ENCODE results near the gene CPEB1.
"Not testable (repeated sequence)": the region's sequence is repeated elsewhere in the genome, so short reads cannot be mapped to it uniquely, and the experiment has no call there.

Gene CPEB1

DNA sequence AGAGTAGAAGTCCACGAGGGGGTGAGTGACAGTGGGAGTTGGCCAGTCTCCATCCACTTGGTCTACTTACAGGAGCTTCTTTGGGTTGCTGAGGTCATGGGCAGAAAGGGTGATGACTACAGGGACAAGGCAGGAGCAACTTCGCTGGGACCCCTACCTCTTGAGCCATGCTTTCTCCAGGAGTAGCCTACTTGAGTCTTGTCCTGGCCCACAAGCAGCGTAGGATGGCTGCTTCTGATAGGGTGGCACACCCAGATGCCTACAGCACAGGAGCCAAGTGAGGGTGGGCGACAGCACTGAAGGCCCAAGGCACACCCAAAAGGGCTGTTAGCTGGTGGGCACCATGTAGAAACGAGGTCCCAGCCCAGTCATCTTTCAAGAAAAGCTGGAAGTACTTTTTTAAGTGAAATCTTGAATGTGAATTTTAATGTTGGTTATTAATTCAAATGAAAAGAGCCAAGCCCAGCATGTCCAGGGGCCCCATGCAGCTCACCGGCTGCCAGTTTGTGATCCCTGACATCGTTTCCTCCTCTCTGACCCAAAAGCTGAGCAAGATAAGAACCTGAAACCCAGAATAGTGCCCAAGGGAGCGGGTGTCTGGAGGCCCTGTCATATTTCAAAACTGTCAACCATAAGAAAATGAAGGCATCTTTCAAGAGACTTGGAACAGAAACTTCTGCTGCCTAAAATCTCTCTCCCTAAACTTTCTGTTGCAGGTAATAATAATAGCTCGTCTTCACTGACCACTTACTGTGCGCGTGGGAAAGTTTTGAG lies 2.2 kb upstream of the CPEB1 start:
- DNase-seq (ENCODE audit: low read depth in 2 of 2), result no peak

GRCh38 chr15:82648257-82649103 lies 1.3 kb upstream of the CPEB1 start:
- no peak for DNase-seq (ENCODE audit: low read depth in 2 of 2)

- peak; percentile 27 to 71 for DNase-seq (ENCODE audit: low read depth in 2 of 2)
Measured at GRCh38 chr15:82647835-82648256, 683 bp upstream of the CPEB1 start.

GRCh38 chr15:82646250-82647044 lies 716 bp downstream of the CPEB1 start:
- DNase-seq (ENCODE audit: low read depth in 2 of 2), result no peak

GRCh38 chr15:82644967-82645852 lies 2.0 kb downstream of the CPEB1 start:
- not testable (repeated sequence) for DNase-seq (ENCODE audit: low read depth in 2 of 2)

- no peak for DNase-seq (ENCODE audit: low read depth in 2 of 2)
Measured at GRCh38 chr15:82643992-82644391, 3.2 kb downstream of the CPEB1 start.

GRCh38 chr15:82642656-82643055 lies 4.5 kb downstream of the CPEB1 start:
- no peak for DNase-seq (ENCODE audit: low read depth in 2 of 2)

DNA sequence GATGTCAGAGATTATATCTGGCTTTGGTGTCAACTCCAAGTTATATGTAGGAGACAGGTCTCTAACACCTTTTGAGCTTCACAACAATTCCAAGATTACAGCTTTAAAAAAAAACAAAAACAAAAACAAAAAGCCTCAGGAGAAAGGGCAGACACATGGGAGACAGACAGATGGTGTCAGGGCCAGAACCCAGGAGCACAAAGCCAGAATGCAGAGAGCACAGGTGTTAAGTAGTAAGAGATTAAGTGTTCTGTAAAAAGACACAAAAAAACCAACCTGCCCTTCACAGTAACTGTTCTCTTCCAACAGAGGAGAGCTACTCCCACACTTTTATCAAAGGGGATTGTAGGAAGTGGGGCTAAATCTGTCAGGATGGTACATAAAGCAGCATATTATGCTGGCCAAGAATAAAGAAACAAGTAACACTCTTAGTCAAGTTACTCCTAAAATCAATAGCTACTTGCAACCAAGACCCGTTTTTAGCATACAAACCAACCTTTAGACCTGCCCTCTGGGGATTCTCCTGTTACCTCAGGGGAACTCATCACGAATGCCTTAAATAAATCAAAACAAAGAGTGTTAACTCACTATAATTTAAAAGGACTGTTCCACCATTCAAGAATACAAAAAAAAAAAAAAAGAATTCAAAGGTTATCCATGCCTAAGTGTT lies 5.9 kb downstream of the CPEB1 start:
- no peak for DNase-seq (ENCODE audit: low read depth in 2 of 2)

GRCh38 chr15:82640672-82641071 lies 6.5 kb downstream of the CPEB1 start:
- DNase-seq (ENCODE audit: low read depth in 2 of 2), result no peak

DNA sequence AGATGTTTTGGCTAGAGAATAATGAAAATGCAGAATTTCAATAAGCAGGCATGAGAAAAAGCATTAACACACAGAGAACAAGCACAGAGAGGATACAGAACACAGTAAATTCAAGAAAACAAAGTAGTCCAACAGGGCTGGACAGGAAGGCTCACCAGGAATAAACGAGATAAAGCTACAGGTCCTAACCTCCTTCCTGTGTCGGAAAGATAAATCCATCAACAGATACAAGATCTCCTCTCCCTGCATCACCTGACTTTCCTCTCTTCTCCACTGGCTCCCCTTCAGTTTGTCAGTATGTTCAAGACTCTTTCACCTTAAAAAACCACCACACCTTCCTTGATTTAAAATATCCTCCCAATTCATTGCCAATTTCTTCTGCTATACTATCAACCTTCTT lies 11.4 kb downstream of the CPEB1 start:
- DNase-seq (ENCODE audit: low read depth in 2 of 2), result no peak

DNA sequence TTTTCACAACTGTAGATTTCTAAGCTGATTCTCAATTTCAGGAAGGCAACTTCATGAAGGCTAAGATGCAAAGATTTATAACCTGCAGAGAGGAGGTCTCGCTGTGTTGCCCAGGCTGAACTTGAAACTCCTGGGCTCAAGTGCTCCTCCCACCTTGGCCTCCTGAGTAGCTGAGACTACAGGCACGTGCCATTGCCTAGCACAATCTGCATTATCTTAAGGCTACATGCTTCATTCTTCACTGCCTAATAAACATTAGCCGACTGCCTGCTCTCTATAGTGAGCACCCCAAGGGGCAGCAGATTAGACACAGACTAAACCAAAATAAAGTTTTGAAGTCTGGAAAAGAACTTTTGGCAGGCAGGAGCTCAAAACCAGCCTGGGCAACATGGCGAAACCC lies 17.1 kb downstream of the CPEB1 start:
- DNase-seq (ENCODE audit: low read depth in 2 of 2), result no peak

- DNase-seq (ENCODE audit: low read depth in 2 of 2), result no peak
Measured at GRCh38 chr15:82625136-82625535, 22.0 kb downstream of the CPEB1 start.

GRCh38 chr15:82624438-82624837 lies 22.7 kb downstream of the CPEB1 start:
- DNase-seq (ENCODE audit: low read depth in 2 of 2), result no peak

DNA sequence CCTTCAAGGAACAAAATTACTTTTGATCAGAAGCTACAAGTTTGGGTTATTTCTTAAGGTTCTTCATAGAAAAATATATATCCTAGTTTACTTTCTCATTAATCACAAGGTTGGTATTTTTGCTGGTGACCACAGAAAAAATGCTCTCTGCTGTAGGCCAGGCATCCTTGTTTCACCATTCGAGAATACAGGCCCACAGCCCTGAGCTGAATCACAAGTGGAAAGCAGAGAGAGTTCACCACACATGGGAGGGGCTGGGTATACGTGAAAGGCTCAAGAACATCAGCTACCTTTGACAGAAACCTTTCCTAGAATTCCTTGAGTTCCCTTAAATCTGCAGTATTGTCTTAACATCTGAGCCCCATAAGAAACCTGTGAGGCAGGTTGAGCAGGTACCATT lies 23.2 kb downstream of the CPEB1 start:
- DNase-seq (ENCODE audit: low read depth in 2 of 2), result no peak

DNA sequence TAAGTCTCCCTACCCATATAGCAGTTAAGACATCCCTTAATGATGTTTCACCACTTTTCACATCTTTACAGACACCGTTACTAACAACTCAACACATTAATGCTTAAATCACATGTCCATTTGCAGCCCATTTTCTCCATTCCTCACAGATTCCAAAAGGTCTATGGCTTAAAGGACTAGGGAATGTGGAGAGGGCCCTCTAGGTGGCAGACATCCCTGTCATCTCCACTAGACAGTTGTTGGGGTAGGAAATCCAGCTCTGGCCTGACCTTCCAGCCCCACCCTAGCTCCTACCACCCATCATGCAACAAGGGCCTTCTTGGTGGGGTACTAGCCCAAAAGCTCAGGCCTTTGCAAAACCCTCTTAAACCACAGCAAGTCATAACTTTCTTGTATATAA lies 25.2 kb downstream of the CPEB1 start:
- no peak for DNase-seq (ENCODE audit: low read depth in 2 of 2)

DNA sequence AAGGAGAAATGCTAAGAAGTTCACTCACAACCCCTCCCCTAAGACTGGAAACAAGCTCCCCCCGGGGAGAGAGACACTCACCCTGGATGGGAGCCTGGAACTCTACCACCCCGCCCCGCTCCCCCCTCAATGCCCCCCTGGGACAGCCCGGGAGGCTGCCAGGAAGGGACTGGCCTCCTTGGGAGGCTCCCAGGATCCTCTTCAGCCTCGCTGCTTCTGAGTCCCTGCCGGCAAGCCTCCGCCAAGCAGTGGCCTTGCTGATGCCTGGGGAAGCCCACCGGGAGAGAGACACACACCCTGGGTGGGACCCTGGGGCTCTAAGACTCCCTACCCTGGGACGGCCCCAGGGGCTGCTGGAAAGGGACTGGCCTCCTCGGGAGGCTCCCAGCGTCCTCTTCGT lies 33.4 kb downstream of the CPEB1 start:
- no peak for DNase-seq (ENCODE audit: low read depth in 2 of 2)

- no peak for DNase-seq (ENCODE audit: low read depth in 2 of 2)
Measured at GRCh38 chr15:82611348-82611747, 35.8 kb downstream of the CPEB1 start.

- DNase-seq (ENCODE audit: low read depth in 2 of 2), result no peak
Measured at GRCh38 chr15:82602195-82602594, 45.0 kb downstream of the CPEB1 start.

DNA sequence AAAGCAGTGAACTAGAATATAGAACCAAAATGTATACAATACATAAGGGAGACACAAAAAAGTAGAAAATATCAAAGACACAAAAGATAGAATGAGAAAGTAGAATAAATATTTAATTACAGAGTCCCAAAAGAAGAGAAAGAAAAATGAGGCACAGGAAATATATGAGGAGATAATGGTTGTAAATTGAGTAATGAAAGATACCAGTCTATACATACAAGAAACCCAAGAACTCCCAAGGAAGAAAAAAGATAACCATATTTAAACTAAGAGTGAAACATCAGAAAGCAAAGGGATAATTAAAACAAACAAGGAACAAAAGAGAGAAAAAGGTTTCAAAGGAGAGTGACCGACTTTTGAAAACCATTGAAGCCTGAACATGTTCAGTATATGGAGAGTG lies 47.3 kb downstream of the CPEB1 start:
- DNase-seq (ENCODE audit: low read depth in 2 of 2), result no peak

DNA sequence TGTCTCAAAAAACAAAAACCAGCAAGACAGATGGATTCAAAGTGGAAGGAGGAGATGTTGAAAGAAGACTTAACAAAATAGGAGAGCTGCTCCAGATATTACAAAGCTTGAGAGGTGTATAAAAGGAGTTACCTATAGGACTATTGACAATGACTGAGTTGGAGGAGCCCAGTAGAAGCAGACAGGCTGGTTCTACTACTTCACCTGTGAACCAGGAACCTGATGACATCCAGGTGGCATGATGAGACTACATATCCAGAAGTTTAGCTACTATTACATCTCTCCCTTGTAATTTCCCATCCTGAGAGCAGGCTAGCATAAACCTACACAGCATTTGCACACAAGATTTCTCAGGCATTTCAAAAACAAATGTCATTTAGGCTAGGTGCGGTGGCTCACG lies 49.3 kb downstream of the CPEB1 start:
- no peak for DNase-seq (ENCODE audit: low read depth in 2 of 2)

- no peak for DNase-seq (ENCODE audit: low read depth in 2 of 2)
Measured at GRCh38 chr15:82595766-82596165, 51.4 kb downstream of the CPEB1 start.

Data from stimulated activated CD8-positive, alpha-beta memory T cell treated with anti-CD3 and anti-CD28 coated beads, Interleukin-7, amount 100 ng/mL, for 4 hours (primary cell).